DOHH2 (cell line): ENCODE results near the gene PPP2R5A.
"Not testable (repeated sequence)": the region's sequence is repeated elsewhere in the genome, so short reads cannot be mapped to it uniquely, and the experiment has no call there.

Experiments used
- CTCF ChIP-seq: fragments of 200-600 bp; sonication (generic); IDR thresholded peaks from one replicate; pipeline ENCODE4 v1.5.1; 2014; ENCODE audit warnings: antibody characterized with exemption, mild to moderate bottlenecking, low read depth, low read length; ENCODE audit not compliant: poor library complexity, severe bottlenecking
- EZH2phosphoT487 ChIP-seq: fragments of 200-600 bp; sonication (generic); IDR thresholded peaks from 2 replicates; pipeline ENCODE4 v1.6.1; 2017; ENCODE audit warnings: borderline replicate concordance, mild to moderate bottlenecking, antibody characterized with exemption, low read length, moderate library complexity, mixed read lengths

GRCh38 chr1:212395678-212396437 is 110.6 kb downstream of the PPP2R5A start:
- TF ChIP-seq EZH2phosphoT487, CTCF: not testable (repeated sequence)
